Mucosa of descending colon (tissue), 3 donors: ENCODE results near the gene YTHDF1. TPM values are rescaled to one million over a fixed set of nuclear protein-coding genes. Genes with fewer than 3 reads are reported as not detected.

Experiments
- ATAC-seq: fragments of 200-7000 bp; cut with Tn5 transposase; one replicate; pipeline ENCODE4 v1.9.1; 2020; ENCODE audit warnings: mild to moderate bottlenecking, moderate library complexity
- DNase-seq, 3 donors: peaks; one replicate each; pipeline ENCODE4 v3.0.0-alpha.2; 2020
- H3K36me3 ChIP-seq: fragments of 200-600 bp; one replicate; pipeline ENCODE4 v1.8.0; 2021; ENCODE audit warnings: low read depth, mild to moderate bottlenecking
- H3K4me1 ChIP-seq: fragments of 200-600 bp; one replicate; pipeline ENCODE4 v1.8.0; 2021; ENCODE audit warnings: low read depth, mild to moderate bottlenecking
- H3K4me3 ChIP-seq: fragments of 200-600 bp; one replicate; pipeline ENCODE4 v1.8.0; 2021; ENCODE audit warnings: mild to moderate bottlenecking
- H3K9me3 ChIP-seq: fragments of 200-600 bp; one replicate; pipeline ENCODE4 v1.8.0; 2021; ENCODE audit warnings: mild to moderate bottlenecking
- intact Hi-C, 2 donors: fragments of 100-400 bp; cut with DNase I in 1 of 2; cut with micrococcal nuclease in 1 of 2; formaldehyde crosslinking; loops; one replicate each; pipeline versions ENCODE4 v1.11.0 to v1.11.1; 2022; cut with DNase I, micrococcal nuclease
- long read RNA-seq, 2 donors: library from polyadenylated mRNA; unstranded; transcript quantifications; one replicate each; pipeline ENCODE4 v2.0.0, GENCODE V29; 2019 to 2021
- total RNA-seq, 3 donors: library from RNA; stranded (reverse); fragmentation: NEBNext Ultra II Directional in 2 of 3; extraction: Animal tissue kit (Norgen Biotek cat#: 25700) in 2 of 3; gene quantifications; one replicate each; pipeline versions ENCODE4 v1.2.1 to v1.2.4, GENCODE V29; 2021 to 2023
- TF ChIP-seq, protein P1 (sequence below): fragments of 200-600 bp; IDR thresholded peaks from one replicate; pipeline ENCODE4 v1.8.0; 2022; ENCODE audit warnings: antibody characterized with exemption, mild to moderate bottlenecking
- donor health status: DM: no; HTN: no; CAD: no; lungs with moderate emphysema.
- donor health status: DM: no; HTN: no; CAD: no.
- donor health status: DM: no; HTN: yes; CAD: no.

Gene YTHDF1
- 10 to 100 TPM; 32.0 to 37.2 (median 34.2) TPM for total RNA-seq
- long read RNA-seq, donor 1, transcript YTHDF1-202 (5 exons, 3,301 nt): major isoform, 57 of 87 reads
- long read RNA-seq, donor 1, partial matches to known transcripts: 27 of 87 reads
- long read RNA-seq, donor 1, other reads (novel, unspliced or antisense): 3 of 87 reads
- long read RNA-seq, donor 2, partial matches to known transcripts: 0 of 1 reads
- long read RNA-seq, donor 2, other reads (novel, unspliced or antisense): 1 of 1 reads

GRCh38 chr20:63216041-63216848 lies at the start of gene YTHDF1:
Gene YTHDF1, minus strand, starts transcription at chr20:63216131. Its CDS starts 239 bp downstream, at chr20:63215892.
- intact Hi-C loops: no loop called here
- H3K4me1 ChIP-seq: peaks cover 28% of the 10 kb centered on the region
- H3K9me3 ChIP-seq: no peaks in the 10 kb centered on the region
- DNase-seq: peak; percentile 97 to 99 (median 99)
- no peaks in the 10 kb centered on the region for H3K36me3 ChIP-seq
- peak; percentile 97 for ATAC-seq
- peak within 1 kb of the TSS; percentile 94 for H3K4me3 ChIP-seq
- TF ChIP-seq, protein P1, sequence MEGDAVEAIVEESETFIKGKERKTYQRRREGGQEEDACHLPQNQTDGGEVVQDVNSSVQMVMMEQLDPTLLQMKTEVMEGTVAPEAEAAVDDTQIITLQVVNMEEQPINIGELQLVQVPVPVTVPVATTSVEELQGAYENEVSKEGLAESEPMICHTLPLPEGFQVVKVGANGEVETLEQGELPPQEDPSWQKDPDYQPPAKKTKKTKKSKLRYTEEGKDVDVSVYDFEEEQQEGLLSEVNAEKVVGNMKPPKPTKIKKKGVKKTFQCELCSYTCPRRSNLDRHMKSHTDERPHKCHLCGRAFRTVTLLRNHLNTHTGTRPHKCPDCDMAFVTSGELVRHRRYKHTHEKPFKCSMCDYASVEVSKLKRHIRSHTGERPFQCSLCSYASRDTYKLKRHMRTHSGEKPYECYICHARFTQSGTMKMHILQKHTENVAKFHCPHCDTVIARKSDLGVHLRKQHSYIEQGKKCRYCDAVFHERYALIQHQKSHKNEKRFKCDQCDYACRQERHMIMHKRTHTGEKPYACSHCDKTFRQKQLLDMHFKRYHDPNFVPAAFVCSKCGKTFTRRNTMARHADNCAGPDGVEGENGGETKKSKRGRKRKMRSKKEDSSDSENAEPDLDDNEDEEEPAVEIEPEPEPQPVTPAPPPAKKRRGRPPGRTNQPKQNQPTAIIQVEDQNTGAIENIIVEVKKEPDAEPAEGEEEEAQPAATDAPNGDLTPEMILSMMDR: no peak

DNA sequence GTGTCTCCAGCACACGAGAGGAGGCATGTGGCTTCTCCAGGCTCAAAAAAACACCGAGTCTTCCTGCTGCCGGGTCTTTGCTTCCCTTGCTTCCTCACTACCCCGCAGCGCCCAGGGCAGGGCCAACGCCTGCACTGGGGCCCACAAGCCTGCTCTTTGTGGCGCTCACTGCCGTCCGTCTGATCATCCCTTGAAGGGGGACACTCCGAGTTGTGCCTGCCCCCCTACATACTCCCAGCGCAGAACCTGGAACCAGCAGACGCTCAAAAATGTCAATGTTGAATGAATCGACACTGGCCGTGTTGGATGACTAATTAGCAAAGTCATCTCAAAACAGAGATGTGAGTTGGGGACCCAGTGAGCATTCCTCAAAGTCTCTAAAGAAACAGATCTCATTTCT lies 48.6 kb upstream of the YTHDF1 start:
- H3K36me3 ChIP-seq: no peaks in the 10 kb centered on the region
- ATAC-seq (no peak), DNase-seq (no peak)
- intact Hi-C loops: no loop called here
- TF ChIP-seq, protein P1: no peak
- H3K4me1 ChIP-seq: no peaks in the 10 kb centered on the region
- no peaks in the 10 kb centered on the region for H3K9me3 ChIP-seq
- no peak overlapping the region for H3K4me3 ChIP-seq

DNA sequence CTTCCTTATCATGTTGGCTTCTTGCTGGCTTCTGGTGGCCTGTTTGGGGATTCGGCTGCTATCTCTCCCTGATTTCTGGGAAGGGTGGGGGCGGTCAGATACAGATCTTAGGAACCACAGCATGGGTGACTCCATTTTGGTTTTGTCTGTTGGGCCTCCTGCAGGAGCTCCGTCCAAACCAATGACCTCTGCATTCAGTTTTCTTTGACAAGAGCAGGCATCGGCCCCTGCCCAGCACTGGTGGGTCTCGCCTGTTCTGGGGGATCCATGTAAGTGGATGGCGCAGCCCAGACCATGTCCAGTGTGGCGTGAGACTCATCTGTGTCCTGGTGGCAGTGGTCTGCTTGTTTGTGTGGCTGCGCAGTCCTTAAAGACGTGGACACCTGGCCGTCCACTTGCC lies 48.1 kb upstream of the YTHDF1 start:
- intact Hi-C loops: no loop called here
- H3K4me1 ChIP-seq: no peaks in the 10 kb centered on the region
- no peaks in the 10 kb centered on the region for H3K36me3 ChIP-seq
- H3K4me3 ChIP-seq: no peak overlapping the region
- TF ChIP-seq, protein P1: no peak
- no peak for ATAC-seq
- H3K9me3 ChIP-seq: no peaks in the 10 kb centered on the region
- no peak for DNase-seq

- no peak for ATAC-seq
- H3K4me1 ChIP-seq: no peaks in the 10 kb centered on the region
- no peaks in the 10 kb centered on the region for H3K9me3 ChIP-seq
- TF ChIP-seq, protein P1: no peak
- no peak for DNase-seq
- H3K4me3 ChIP-seq: no peak overlapping the region
- no peaks in the 10 kb centered on the region for H3K36me3 ChIP-seq
- intact Hi-C loops: no loop called here
Observed at GRCh38 chr20:63262836-63263235, 46.9 kb upstream of the YTHDF1 start.

GRCh38 chr20:63261795-63262528 lies 46.0 kb upstream of the YTHDF1 start:
- DNase-seq (no peak), ATAC-seq (no peak)
- intact Hi-C loops: no loop called here
- Histone ChIP-seq H3K36me3 (no peaks in the 10 kb centered on the region), H3K4me3 (no peak overlapping the region), H3K4me1 (no peaks in the 10 kb centered on the region), H3K9me3 (no peaks in the 10 kb centered on the region)
- TF ChIP-seq, protein P1: no peak
